Omental fat pad (tissue), 4 donors: ENCODE data around the gene GP5. TPM values are rescaled to one million over a fixed set of nuclear protein-coding genes. Genes with fewer than 3 reads are reported as not detected.

Experiments used
- ATAC-seq: fragments of 150-250 bp; one replicate; pipeline ENCODE4 v1.9.1; 2016; ENCODE audit warnings: mild to moderate bottlenecking, moderate library complexity; ENCODE audit not compliant: low FRiP score
- DNase-seq: peaks from one replicate; pipeline ENCODE4 v3.0.0-alpha.2; 2019; ENCODE audit warnings: low spot score
- total RNA-seq, 4 donors: library from RNA; depleted of rRNA; stranded (reverse); fragments of >200 nt; gene quantifications; one replicate each; pipeline ENCODE4 v1.1.0, GENCODE V29; 2016
- TF ChIP-seq, protein P1 (sequence below), 3 donors: fragments of 450-650 bp; IDR thresholded peaks; one replicate each; pipeline ENCODE4 v1.5.1; 2016 to 2017; ENCODE audit warnings: antibody characterized with exemption in 3 of 3, mild to moderate bottlenecking in 3 of 3, moderate library complexity in 2 of 3

GP5 gene
- total RNA-seq, 4 donors from 2014 or later = 0.19 to 0.96 TPM; not detected in 2

DNA sequence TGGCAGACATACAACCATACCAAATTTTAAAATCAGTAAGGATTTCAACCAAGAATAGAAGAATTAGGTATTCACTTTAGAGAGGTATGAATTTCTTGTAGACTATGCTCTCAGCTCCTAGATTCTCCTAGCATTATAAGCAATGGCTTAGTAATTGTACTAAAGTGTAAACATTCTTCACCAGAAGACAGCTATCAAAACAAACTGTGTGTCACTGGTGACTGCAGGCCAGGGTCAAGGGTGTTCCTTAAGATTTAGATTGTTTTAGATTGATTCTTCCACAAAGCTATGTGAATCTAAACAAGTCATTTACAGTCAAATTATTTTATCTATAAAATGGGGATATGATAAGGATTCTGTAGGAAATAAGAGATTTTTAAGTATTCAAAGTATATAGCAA, 23.1 kb upstream of the GP5 start:
- ATAC-seq (no peak), DNase-seq (no peak)
- TF ChIP-seq, protein P1, sequence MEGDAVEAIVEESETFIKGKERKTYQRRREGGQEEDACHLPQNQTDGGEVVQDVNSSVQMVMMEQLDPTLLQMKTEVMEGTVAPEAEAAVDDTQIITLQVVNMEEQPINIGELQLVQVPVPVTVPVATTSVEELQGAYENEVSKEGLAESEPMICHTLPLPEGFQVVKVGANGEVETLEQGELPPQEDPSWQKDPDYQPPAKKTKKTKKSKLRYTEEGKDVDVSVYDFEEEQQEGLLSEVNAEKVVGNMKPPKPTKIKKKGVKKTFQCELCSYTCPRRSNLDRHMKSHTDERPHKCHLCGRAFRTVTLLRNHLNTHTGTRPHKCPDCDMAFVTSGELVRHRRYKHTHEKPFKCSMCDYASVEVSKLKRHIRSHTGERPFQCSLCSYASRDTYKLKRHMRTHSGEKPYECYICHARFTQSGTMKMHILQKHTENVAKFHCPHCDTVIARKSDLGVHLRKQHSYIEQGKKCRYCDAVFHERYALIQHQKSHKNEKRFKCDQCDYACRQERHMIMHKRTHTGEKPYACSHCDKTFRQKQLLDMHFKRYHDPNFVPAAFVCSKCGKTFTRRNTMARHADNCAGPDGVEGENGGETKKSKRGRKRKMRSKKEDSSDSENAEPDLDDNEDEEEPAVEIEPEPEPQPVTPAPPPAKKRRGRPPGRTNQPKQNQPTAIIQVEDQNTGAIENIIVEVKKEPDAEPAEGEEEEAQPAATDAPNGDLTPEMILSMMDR (IDR thresholded peaks at IDR 0.05) = no peak

DNA sequence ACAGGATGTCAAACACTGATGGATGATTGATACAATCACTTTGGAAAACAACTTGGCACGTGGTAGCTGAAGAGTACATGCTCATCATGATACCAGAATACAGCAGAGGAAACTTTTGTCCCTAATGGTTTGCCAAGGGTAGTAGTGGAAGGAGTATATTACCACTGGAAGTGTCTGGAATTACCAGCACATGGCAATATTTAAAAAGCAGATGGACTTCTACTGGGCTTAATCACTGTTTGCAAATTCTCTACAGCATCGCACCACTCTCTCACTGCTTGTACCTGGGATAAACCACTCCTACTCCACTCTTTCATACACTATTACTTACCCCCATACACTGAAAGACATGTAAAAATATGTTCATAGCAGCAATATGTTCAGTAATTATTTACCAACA, 19.6 kb upstream of the GP5 start:
- ATAC-seq (no peak), DNase-seq (no peak)
- TF ChIP-seq, protein P1 (IDR thresholded peaks at IDR 0.05) = no peak

DNA sequence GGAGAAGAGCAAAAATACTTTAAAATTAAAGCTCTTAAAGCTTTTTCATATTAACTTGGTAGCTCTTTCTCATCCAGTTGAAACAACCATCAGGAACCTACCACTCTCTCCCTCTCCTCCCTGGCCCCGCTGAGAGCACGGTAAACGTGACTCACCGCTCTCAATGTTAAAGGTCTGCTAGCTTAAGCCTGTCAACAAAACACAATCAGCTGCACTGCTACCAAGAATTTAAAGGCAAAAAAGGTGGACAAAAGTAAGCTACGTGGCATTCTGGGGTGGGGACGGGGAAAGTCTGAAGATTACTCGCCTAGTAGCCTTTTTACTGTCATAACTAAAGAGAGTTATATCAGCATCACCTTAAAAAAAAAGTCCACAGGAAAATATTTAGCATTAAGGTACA, 8.4 kb upstream of the GP5 start:
- TF ChIP-seq, protein P1 (IDR thresholded peaks at IDR 0.05) = no peak
- DNase-seq (no peak), ATAC-seq (no peak)

DNA sequence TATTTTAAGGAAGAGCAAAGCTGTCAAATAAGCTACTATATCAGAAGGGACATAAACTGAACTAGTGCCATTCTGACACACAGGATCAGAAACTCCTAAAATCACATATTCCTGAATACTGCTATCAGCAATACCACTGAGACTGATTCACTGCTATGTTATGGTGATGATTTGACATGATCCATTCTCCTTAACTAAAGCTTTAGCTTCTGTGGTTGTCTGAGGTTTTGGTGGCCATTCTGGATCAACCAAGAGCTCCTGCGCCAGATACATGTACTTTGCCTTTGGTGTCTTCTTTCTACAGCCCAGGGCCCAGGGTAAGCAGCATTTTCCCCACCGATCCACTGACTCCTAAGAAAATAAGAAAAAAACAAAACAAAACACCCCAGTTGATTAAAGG, 6.7 kb upstream of the GP5 start:
- DNase-seq (no peak), ATAC-seq (no peak)
- TF ChIP-seq, protein P1 (IDR thresholded peaks at IDR 0.05) = no peak

DNA sequence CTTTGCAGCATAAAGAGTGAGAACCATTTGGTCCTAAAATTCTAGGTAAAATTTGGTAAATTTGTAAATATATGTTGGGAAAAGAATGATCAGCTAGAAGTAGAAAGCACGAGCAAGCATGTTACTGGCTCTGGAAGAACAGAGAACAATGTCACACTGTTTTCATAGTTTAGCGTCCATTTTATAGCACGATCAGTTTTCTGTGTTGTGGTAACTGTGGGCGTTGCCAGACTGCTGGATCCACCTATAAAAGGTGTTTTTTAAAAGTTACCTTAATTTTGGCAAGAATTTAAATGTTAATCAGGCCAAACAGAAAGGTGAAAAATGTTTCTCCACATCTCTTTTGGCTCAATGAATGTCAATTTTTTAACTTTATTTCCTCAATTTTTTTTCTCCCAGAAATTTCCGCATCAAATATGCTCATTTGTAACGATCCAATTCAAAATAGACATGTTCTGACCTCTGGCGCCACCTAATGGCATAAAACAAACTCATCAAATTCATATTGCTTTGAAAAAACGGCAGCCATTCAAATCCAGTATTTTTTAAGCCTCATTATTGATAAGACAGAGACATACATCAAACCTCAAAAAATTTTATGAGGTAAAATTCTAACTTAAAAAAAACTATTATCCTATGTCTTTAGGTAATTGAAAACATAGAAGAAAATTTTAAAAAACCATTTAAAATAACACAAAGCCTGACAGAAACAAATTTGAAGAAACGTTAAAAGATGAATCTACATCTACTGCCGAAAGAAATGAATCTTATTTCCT, 5.5 kb upstream of the GP5 start:
- DNase-seq (no peak), ATAC-seq (no peak)
- TF ChIP-seq, protein P1 (IDR thresholded peaks at IDR 0.05) = no peak

DNA sequence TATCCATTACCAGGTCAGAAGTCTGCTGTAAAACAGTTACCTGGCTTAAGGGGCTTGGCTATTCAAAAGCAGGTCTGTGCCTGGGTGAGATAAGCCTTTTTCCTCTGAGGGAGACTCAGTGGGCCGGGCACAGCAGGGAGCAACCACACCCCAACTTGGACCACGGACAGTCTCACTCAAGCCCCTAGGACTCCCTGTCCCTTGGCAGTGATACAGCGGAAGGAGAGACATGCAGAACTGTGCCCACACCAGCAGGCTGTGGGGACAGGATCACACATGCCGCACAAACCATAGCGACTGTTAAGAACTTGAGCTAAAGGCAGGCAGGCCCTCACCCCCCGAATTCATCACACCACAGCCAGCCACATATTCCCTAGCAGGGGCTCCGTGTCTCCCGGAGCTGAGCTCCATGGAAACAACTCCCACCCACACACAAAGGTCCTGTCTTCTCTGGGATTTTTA, 2.8 kb upstream of the GP5 start:
- no peak for ATAC-seq
- no peak for DNase-seq
- TF ChIP-seq, protein P1 (IDR thresholded peaks at IDR 0.05) = no peak

DNA sequence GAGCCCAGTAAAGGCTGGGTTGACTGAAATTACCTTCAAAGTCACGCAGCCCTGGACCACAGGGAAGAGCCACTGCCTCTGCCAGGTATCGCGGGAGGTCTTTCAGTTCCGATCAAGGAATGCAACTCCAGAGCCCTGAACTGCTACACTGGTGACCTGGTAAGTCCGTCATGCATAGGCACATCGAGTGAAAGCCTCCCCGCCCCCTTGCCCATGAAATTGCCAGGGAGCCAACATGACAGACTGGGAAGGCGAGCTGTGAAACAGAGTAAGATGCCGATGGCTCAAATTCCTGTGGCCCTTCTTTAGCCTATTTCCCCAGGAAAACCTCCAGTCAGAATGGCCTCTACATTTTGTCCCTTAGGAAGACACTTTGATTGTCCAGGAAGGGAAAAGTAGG, 2.3 kb upstream of the GP5 start:
- no peak for DNase-seq
- TF ChIP-seq, protein P1 (IDR thresholded peaks at IDR 0.05) = no peak
- no peak for ATAC-seq
